ENCODE data around the gene POLE4.

The POLE4 gene

DNA sequence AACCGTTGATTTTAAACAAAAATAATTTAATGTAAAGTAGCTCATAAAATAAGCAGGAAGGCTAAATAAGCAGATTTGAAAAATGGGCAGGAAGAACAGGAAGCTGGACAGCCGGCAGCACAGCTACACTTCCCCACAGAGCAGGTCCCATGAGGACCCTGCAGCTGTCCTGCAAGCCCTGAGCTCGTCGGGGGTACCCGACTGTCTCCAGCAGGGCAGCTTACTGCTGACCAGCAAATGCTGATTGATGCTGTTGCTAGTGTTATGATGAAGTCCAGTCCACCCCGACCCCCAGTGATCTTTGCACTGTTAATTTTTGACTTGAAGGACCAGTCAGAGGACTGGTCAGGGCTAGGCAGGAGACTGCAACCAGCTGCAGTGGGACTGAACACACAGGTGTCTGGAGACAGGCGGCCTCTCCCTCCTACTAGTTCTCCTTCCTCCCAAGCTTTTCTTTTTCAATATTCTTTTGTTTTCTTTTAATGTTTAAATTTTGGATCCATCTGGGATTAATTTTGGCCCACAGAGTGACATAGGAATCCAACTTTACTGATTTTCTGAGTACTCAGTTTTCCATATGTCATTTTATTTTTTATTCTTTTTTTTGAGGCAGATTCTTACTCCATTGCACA is 27.7 kb downstream of the POLE4 start:
- no peak for DNase-seq (ENCODE audit: low read depth in 2 of 2)

DNA sequence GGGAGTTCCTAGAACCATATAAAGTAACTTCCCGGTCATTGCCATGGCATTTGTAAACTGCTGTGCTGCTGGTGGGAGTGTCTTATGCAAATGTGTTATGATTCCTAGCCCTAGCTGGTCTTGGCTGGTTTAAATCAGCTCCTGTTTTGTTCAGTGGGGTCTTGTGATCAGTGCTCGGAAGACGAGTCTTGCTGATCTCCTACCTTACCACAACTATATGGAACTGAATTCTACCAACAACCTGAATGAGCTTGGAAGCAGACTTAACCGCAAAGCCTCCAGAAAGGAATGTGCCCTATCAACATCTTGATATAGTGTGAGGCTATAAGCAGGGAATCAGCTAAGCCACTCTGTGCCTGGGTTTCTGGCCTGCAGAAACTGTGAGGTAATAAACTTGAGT is 33.5 kb downstream of the POLE4 start:
- DNase-seq (ENCODE audit: low read depth in 2 of 2), result no peak

DNA sequence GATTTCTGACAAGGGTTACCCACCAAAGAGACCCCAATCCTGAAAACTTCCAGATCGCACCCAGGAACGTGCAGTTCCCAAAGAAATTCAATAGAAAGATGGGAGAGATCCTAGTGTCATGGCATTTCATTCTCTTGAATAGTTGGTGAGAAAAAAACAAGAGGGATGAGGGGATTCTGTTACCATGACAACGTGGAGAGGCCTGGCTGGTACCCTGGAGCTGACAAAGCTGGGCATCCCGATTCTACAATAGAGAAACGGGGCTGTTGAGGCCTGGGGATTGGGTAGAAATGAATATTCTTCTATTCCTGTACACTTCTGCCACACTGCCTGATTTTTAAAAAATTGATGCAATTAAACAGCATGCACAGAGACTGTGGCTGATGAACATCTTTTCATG is 41.0 kb downstream of the POLE4 start:
- no peak for DNase-seq (ENCODE audit: low read depth in 2 of 2)

DNA sequence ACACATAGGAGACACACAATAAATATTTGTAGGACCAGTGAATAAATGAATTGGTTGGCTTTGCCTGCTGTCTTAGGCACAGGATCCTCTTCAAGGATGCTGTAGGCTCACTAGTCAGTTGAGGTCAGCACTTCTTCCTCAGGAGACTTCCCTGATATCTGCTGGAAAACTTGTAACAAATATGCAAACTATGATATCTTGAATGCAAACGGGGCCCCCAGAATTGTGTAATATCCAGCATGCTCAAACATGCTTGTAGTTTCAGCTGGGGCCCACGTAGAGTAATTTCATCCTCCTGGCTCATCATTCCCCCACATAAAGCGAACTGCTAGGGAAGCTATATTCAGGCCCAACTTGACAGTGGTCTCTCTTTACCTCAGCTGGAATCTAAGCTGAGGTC is 43.6 kb downstream of the POLE4 start:
- DNase-seq (ENCODE audit: low read depth in 2 of 2), result no peak

DNA sequence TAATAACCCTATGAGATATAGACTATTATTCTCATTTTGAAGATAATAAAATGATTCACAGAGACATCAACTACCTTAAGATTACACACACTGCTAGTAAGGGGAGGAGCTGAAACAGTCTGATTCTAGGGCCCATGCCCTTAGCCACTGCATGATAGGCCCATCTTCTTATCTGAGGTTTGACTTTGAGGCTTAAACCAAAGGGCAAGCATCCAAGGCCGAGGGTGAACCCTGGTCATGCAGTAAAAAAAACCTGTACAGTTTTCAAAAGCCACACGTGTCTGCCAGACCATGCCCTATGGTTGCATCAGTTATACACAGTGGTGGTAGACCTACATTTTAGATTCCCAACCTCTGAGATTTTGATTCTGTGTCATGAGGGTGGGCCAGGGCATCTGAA is 44.8 kb downstream of the POLE4 start:
- DNase-seq (ENCODE audit: low read depth in 2 of 2), result no peak

DNA sequence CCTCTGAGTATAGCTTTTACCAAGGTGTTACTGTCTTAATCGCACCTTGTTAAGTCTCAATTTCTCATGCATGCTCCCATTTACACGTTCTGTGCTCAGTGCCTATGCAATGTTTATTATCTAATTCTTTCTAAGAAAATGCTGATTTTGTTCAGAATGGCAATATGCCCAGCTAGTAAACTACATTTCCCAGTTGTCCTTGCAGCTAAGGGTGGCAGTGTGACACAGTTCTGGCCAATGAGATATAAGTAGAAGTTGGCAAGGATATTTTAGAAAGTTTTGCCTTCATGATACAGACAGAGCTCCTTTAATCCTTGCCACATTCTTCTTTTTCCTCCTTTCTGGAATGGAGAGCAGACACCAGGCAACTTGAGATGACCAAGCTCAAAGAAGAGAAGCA is 45.3 kb downstream of the POLE4 start:
- DNase-seq (ENCODE audit: low read depth in 2 of 2), result no peak

DNA sequence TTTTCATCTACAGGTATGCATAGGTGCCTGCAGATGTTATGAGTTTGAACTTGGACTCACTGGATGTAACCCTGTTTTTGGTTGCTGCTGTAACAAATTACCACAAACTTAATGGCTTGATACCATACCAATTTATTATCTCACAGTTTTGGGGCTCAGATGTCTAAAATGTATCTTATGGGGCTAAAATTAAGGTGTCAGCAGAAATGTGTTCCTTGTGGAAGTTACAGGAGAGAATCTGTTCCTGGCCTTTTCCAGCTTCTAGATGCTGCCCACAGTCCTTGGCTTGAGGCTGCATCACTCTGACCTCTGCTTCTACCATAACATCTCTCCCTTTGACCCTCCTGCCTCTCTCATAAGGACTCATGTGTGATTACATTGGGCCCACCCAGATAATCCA is 47.6 kb downstream of the POLE4 start:
- no peak for DNase-seq (ENCODE audit: low read depth in 2 of 2)

DNA sequence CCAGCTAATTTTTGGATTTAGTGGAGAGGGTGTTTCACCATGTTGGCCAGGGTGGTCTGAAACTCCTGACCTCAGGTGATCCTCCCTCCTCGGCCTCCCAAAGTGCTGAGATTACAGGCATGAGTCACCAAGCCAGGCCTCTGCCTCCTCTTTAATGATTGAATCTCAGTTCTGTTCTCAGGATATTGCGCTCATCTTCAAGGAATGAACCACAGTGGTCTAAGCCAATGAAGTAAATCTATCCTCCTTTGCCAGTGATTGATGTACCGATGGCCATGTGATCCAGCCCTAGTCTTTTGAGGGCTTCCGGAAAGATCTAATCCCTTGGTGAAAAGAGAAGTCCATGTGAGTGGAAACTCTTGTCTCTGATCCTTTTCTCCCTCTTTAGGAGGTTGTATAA is 48.6 kb downstream of the POLE4 start:
- no peak for DNase-seq (ENCODE audit: low read depth in 2 of 2)

DNA sequence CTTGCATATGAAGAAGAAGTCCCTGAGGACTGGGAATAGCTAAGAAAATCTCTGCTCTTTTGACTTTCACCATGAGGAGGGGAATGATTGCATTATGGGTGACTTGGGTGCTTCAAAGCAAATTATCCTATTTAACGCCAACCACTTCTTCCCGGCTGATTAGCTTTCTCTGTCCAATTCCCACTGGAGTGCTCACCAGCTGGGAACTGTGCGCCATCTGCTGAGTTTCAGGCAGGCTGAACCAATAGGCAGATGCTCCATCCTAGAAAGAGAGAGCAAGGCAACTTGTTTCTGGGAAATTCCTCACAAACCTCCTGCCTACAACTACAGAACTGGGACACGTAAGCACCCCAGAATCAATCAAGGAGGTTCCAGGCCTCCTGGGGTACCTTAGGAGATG is 49.4 kb downstream of the POLE4 start:
- DNase-seq (ENCODE audit: low read depth in 2 of 2), result no peak

DNA sequence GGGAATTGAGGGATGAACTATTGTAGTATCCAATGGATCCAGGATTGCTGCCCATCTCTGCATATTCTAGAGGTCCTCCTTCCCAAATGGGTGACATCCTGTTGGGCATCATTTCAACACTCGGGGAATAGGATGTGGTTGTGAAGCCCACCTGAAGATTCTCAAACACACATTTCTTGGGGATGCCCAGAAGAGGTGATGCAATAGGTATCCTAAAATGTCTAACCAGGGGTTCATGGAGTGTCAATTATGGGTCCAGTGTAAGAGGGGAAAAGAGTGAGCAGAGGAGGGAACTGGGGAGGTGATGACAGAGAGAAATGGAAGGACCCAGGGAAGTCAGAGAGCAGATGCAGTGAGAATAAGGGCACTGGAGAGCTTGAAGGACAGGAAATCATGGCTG is 52.1 kb downstream of the POLE4 start:
- no peak for DNase-seq (ENCODE audit: low read depth in 2 of 2)

DNA sequence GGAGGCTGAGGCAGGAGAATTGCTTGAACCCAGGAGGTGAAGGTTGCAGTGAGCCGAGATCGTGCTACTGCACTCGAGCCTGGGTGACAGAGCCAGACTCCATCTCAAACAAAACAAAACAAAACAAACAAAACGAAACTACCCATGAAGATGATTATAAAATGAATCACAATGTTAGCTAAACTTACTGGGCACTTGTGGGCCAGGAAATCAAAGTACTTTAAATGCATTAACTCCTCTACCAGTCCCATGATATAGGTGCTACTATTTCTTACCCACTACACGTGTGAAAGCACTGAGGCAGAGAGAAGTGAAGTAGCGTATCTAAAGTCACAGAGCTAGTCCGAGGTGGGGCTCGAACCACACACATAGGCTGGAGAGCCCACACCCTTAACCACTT is 53.6 kb downstream of the POLE4 start:
- DNase-seq (ENCODE audit: low read depth in 2 of 2), result no peak

DNA sequence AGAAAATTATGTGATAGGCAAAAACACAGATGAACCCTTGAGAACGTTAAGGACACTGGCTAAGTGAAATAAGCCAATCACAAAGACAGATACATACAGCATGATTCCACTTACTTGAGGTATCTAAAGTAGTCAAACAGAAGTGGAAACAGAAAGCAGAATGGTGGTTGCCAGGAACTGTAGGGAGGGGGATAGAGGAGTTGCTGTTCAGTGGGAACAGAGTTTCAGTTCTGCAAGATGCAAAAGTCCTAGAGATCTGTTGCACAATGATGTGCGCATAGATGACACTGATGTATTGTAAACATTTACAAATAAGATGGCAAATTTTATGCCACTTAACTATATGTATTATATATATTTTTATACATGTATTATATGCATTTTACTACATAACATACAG is 59.7 kb downstream of the POLE4 start:
- DNase-seq (ENCODE audit: low read depth in 2 of 2), result no peak
